HG02588 (cell line): ENCODE data around the gene AEBP1.

ENCODE experiments used
- ATAC-seq: cut with Tn5 transposase; IDR thresholded peaks from one replicate; pipeline ENCODE4 v1.9.1; 2021; ENCODE audit warnings: mild to moderate bottlenecking, moderate library complexity; ENCODE audit not compliant: unreplicated experiment

Gene AEBP1

GRCh38 chr7:44153948-44154335 is 49.8 kb downstream of the AEBP1 start:
- ATAC-seq: no peak

DNA sequence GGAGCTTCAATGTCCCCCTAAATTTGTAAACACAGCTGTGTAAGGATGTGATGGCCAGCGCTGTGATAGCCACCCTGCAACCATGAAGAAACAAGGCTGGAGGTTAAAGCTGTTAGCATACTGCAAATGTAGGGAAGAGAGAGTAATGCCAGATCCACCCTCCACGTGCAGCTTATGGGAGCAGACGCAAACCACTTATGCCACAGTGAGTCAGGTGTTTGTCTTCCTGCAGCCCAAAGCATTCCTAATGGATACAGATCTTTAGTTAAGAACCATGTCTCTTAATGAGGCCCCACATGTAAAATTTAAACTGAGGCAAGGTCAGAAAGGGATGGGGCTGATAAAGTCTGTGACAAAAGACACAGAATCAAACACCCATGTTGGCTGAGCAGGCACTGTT is 50.6 kb downstream of the AEBP1 start:
- no peak for ATAC-seq

DNA sequence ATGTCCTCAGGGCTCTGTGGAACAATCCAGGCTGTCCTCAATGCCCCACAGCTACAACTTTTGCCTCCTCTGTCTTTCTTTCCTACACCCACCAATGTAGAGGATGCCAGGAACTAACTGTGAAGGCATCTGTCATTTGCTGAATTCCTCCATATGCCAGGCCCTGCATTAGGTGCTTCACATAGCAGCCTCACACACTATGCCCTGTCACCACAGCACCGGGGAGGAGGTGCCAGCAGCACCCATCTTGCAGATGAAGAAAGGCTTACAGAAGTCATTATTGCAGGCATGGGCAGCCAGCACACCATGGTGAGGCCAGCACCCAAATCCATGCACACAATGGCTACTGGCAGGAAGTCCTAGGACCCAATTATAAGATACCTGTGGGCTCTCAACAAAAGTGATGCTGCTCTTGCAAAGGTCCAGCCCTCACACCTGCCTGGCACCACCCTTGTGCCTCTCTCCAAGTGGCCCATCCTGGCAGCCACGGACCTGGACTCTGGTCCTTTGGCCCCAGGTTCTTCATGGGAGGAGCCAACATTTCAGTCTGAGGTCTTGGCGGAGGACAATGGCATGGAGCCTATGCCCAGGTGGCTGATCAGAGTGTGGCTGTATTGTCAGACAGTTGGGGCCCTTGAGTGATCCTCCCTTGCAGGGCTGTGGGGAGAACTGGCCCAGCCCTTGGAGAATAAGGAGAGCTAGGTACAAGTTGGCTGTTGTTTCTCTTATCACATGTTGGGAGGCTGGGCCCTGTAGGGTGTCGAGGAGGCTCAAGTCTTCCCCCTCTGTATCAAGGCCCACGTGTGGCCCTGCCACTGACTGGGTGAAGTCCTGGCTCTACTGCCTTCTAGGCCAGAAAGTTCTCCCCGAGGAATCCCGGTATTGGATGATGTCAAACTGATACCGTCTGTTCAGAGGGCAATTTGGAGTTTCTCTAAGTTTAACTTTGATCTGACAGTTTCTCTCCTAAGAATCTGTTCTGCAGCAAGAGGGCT is 51.3 kb downstream of the AEBP1 start:
- no peak for ATAC-seq

GRCh38 chr7:44156453-44157010 is 52.4 kb downstream of the AEBP1 start:
- no peak for ATAC-seq

- no peak for ATAC-seq
These were observed 53.3 kb downstream of the AEBP1 start for GRCh38 chr7:44157116-44158080.

DNA sequence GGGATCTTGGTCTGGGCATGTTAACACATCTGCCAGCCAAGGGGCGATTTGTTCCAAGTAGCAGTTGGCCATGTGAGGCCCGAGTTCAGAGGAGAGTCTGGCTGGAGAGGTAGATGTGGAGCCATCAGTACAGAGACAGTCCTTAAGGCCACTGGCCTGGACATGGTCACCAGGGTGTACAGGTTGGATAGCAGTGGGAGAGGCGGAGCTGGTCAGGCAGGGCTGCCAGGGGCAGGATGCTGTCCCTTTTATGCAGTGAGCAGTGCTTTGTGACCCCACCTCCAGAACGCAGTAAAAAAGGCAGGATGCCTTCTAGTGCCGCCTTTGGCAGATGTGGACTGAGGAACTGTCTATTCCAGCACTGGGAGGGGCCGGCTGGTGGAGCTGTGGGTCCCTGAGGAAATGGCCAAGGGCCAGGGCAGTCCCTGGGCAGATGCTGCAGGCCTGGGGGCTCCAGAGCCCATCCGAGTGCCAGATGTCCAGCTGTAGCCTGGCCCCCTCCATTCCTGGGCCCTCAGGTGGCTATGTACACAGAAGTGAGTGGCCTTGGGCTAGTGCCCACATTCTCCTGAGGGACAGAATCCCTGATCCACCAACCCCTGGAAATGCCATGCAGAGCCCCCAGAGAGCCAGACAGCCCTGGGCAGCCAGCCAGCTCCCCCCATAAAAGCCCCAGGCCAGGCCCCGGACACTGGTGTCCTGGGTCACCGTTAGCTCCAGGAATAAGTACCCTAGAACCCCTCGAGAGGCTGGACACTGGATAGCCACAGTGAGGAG is 54.1 kb downstream of the AEBP1 start:
- no peak for ATAC-seq

DNA sequence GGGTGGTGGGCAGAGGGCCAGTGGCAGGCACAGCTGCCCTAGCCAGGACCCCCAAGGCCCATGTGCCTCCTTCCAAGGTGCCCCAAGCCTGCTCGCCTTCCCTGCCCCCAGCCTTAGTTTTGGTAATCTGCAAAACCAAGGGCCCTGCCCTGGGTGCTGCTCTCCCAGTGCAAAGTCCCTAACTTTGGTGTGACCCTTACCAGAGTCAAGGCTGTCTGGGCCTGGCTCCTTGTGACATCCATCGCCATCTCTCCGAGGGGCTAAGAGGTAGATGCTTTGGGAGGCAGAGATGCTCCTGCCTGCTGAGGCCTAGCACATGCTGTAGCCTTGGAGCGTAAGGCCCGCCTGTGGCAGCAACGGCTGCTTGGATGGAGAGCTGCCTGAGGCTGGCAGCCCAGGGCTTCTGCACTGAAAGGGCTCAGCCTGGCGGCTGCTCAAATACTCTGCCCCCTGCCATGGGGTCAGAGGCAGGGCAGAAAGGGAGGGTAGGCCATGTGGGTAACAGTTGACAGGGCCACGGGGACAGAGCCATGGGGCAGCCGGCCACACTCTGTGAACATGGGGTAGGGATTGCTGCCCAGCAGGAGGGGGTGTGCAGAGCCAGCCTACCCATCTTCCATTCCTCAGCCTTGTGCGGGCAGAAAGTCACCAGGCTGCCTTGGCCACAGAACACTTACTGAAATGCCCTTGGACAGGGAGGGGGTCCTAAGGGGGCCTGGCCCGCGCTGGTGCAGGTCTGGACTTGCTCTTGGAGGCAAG is 54.9 kb downstream of the AEBP1 start:
- ATAC-seq: no peak

GRCh38 chr7:44159824-44160630 is 55.9 kb downstream of the AEBP1 start:
- no peak for ATAC-seq

DNA sequence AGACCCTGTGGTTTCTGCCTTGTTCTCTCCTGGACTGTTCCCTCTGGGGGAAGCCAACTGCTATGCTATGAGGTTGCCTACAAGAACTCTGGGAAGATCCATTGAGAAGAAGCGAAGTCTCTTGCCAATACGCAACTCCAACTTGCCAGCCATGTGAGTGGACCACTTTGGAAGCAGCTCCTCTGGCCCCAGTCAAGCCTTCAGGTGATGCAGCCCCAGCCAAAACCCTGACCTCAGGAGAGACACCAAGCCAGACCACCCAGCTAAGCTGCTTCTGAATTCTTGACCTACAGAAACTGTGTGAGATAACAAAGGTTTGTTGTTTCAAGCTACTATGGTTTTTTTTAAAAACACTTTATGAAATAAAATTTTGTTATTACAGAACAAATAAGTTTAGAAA is 57.2 kb downstream of the AEBP1 start:
- no peak for ATAC-seq

- no peak for ATAC-seq
These were observed 58.0 kb downstream of the AEBP1 start for GRCh38 chr7:44162179-44162578.

DNA sequence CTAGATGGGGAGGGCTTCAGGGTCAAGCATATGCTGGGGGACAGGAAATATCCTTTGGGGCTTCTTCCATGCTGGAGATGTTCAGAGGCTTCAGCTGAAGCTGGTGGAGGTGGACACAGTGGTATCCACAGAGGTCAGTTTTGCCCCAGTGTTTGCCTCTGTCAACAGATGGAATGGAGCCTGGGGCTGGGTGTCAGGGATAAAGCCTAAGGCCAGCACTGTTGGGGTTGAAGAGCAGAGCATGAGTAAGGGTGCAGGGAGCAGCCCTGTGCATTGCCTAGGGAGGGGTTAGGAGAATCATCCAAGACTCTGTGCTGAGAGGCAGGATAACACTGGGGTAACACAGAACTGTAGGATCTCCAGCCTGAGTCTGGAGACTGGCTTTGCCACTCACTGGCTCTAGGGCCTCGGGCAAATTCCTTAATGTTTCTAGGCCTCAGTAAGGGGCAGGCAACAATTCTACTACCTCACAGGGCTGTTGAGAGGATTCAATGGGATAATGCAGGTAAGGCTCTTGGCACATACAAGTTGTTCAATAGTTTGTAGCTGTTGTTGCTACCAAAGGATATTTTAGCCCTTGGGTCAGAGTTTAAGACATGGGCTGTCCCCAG is 58.7 kb downstream of the AEBP1 start:
- ATAC-seq: no peak

GRCh38 chr7:44163591-44163990 is 59.4 kb downstream of the AEBP1 start:
- ATAC-seq: no peak
